HG03565 (cell line): ENCODE measurements around the gene ALK.

Experiments
- ATAC-seq: cut with Tn5 transposase; IDR thresholded peaks from one replicate; pipeline ENCODE4 v1.9.1; 2021; ENCODE audit warnings: mild to moderate bottlenecking, moderate library complexity; ENCODE audit not compliant: unreplicated experiment

Gene ALK

GRCh38 chr2:29388071-29388470 lies 533.3 kb downstream of the ALK start:
- ATAC-seq: no peak

GRCh38 chr2:29382486-29382885 lies 538.9 kb downstream of the ALK start:
- ATAC-seq: no peak

GRCh38 chr2:29377788-29378187 lies 543.6 kb downstream of the ALK start:
- no peak for ATAC-seq

DNA sequence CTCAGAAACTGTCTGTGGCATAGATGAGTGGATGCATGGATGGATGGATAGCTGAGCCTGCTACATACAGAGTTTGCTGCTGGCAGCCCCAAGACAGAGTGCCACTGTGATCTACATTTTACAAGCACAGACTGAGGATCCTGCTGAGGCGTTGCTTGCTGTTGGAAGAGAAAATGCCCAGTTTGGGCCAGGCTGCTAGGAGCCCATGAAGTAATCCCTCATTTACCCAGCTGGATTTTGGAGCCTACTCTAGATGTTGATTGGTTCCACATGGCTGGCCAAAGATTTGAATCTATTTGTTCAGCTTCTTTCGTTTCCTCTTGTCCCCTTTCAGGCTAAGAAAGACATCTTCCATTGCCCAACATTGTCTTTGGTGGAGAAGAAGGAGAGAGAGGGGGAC lies 544.8 kb downstream of the ALK start:
- no peak for ATAC-seq

DNA sequence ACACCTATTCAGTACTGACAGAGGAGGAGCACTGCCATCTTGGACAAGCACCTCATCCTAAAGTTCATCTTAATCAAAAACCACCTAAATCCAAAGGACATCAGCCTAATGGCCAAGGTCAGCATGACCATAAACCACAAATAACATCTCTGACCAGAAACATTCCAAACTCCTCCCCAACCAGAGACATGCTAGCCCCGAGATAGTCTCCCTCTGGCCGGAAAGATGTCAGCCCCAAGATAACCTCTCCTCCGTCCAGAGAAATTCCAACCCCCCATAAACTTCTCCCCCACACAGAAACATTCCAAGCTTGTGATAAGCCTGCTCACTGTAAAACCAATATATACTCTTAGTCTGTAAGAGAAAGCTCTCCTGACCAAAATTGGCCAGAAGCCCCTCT lies 545.5 kb downstream of the ALK start:
- no peak for ATAC-seq

DNA sequence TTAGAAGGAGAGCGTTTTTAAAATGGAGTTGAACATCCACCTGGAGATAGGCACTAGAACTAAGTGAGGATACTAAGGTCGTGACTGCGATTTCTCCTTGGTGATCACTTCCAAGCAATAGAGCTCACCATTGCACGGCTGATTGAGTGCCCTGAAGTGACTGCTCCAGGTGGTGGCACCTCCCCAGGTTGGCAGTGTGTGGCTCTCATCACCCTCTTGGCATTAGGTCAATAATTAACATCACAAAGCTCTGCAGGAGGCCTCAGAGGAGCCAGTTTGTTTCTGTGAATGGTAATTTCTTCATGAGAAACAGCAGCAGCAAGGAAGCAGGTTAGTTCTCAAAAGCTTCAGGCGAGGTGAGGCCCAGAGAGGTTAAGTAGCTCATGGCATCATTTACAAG lies 546.6 kb downstream of the ALK start:
- no peak for ATAC-seq

DNA sequence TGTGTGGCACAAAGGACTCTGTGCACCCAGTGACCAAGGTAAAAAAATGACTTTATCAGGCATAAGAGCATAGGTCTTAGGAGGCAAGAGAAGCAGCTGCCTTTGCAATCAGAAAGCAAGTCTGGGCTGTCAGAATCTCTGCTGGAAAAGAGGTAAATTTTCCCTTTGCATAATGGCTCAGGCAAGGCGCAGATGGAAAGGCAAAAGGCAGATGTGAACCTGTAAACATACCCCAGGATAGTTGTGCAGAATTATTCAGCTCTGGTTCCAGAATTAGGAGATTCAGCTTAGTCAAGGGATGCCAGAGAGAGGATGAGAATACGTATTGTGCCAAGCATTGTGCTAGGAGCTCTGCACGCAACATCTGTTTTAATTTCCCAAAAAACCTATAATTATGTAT lies 547.5 kb downstream of the ALK start:
- ATAC-seq: no peak

DNA sequence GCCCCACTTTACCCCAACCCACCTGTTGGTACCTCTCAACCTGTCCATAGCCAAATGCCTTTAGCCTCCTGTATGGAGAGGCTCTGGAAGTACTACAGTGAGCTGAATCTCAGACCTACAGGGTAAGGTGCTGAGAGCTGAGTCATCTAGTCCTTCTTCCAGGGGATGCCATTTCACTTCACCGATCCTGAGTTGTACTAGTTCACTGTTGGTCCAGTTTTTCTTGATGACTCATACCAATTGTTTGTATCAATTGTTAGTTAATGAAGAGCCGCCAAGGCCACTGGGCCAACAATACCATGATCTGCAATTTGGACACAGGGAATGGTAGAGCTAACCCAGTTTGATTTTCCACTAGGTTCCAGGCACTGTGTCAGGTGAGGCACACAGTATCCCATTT lies 549.2 kb downstream of the ALK start:
- ATAC-seq: no peak

DNA sequence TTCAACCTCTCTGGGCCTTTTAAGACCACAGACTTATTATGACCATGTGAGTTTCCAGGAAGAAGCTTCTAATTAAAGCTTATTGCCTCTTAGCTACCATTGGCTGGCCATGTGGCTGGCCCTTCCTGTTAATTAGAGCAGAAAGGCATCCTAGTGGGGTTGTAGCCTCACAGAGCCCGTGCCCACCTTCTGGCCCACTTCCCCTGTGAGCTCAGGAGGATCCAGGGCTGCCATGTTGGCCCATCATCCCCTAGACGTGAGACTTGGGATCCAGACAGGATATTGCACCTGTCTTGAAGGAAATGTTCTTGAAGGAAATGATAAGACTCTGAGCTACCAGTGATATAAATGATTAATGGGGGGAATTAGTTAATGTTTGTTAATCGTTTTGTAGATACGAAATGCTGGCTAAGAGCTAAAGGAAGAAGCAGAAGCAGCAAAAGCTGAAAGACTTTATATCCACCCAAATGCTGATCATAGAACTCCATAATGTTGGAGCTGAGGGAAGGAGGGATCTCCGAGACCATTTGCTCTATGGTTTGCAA lies 550.7 kb downstream of the ALK start:
- ATAC-seq: no peak

DNA sequence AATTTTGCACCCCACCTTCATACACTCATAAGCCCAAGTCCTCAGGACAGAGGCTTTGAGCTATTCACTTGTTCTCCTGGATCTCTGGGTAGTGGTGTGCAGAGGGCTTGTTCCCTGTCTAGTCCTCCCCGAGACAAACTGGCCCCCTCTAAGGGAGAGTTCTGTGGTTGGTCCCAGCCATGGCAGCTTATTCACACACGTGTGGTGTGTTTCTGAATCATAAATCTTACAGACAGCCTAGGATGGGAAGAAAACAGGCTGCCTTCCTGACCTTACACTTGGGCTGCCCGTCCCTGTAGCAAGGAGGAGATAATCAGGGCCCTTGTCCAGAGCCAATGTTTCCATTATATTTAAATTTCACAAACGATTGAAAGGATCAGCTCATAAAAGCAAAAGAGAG lies 551.2 kb downstream of the ALK start:
- no peak for ATAC-seq

- ATAC-seq: no peak
Measured at GRCh38 chr2:29368659-29369040, 552.7 kb downstream of the ALK start.

- ATAC-seq: no peak
Measured at GRCh38 chr2:29367986-29368658, 553.3 kb downstream of the ALK start.

DNA sequence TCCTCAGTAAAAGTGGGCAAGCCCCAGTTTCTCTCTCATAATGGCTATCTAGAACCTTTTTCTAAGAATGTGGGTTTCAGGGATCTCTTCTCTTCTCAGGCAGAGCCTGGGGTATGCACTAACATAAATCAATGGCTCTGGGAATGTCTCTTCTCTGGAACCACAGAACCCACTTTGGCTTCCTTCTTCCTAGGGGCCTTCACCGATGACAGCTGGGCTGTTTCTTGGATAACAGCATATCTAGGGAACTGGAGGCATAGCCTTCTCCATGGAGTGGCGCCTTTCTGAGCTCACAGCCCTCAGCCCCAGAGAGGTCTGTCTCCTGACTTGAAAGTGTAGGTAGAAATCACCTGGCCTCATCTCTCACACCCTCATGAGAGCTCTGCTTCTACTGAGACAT lies 558.3 kb downstream of the ALK start:
- ATAC-seq: no peak

DNA sequence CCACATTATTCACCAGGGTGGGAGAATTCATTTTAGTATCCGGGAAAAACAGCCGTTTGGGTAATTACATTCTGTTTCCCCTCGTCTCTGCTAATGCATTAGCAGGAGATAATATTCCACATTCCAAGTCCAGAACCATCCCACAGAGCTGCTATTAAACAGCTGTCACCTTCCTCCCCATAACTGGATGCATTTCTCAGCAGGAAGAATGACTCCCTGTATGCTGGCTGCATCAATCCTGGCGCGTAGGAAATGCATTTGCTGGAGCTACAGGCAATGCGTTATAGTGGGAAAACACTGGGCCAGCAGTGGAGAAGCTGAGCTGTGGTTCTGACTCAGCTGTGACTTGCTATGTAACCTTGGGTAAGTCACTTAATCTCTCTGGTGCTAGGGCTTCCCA lies 560.2 kb downstream of the ALK start:
- ATAC-seq: no peak

DNA sequence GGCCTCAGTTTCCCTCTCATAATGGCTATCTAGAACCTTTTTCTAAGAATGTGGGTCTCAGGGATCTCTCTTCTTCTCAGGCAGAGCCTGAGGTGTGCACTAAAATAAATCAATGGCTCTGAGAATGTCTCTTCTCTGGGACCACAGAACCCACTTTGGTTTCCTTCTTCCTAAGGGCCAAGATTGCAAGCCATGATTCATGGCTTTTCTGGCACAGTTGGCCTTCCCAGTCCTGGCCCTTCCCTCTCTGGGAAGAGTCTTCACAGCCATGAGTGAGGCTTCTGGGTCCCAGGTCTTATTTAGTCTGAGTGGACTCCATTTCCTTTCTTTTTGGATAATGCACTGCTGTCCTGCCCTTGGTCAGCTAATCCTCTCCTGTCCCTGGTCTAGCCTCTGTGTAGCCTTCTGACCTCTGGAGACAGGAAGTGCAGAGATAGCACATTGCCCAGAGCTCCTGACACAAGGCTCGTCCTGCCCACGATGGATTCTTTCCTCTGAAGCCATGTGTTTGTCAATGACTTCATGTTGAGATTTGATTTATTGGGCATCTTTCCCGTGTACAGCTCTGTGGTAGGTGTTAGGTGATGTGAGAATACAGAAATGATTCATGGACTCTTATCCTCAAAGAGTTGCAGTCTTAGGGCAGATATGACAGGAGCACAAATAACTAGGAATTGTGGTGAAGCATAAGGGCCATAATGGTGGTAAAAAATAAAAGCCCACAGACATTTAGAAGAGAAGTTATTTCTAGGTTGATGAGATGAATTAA lies 561.2 kb downstream of the ALK start:
- ATAC-seq: no peak

- ATAC-seq: no peak
Measured at GRCh38 chr2:29353403-29353991, 567.9 kb downstream of the ALK start.

- no peak for ATAC-seq
Measured at GRCh38 chr2:29351916-29352591, 569.3 kb downstream of the ALK start.

- ATAC-seq: no peak
Measured at GRCh38 chr2:29351248-29351647, 570.1 kb downstream of the ALK start.

GRCh38 chr2:29349316-29350030 lies 571.9 kb downstream of the ALK start:
- no peak for ATAC-seq

- ATAC-seq: no peak
Measured at GRCh38 chr2:29347774-29348461, 573.5 kb downstream of the ALK start.
